Activated CD8-positive, alpha-beta T cell treated with anti-CD3 and anti-CD28 coated beads for 36 hours (primary cell): Measurements from ENCODE around the gene STPG4. TPM values are rescaled to one million over a fixed set of nuclear protein-coding genes. Genes with fewer than 3 reads are reported as not detected.

Experiments used
- ATAC-seq: fragments of 200-7000 bp; cut with Tn5 transposase; one replicate; pipeline ENCODE4 v1.10.0; 2021; ENCODE audit warnings: mild to moderate bottlenecking, moderate library complexity
- CTCF ChIA-PET: fragments of 350-600 bp; sonication (Branson Sonifier 250); formaldehyde crosslinking; loops from one replicate; lab custom pipeline; 2021; ENCODE audit warnings: antibody characterized with exemption; lab: Charles Lee
- POLR2A ChIA-PET: fragments of 350-600 bp; sonication (Branson Sonifier 250); formaldehyde crosslinking; loops from one replicate; lab custom pipeline; 2021; ENCODE audit warnings: antibody characterized with exemption; lab: Charles Lee
- DNase-seq: peaks from one replicate; pipeline ENCODE4 v3.0.0-alpha.2; 2020
- H3K27ac Mint-ChIP-seq: one replicate; pipeline ENCODE4 v1.8.0; 2021; ENCODE audit warnings: mild to moderate bottlenecking, mixed read lengths
- H3K27me3 Mint-ChIP-seq: one replicate; pipeline ENCODE4 v1.8.0; 2021; ENCODE audit warnings: mixed read lengths
- H3K36me3 Mint-ChIP-seq: one replicate; pipeline ENCODE4 v1.8.0; 2021; ENCODE audit warnings: low read depth, mixed read lengths
- H3K4me1 Mint-ChIP-seq: one replicate; pipeline ENCODE4 v1.8.0; 2021; ENCODE audit warnings: low read depth, mixed read lengths
- H3K4me3 Mint-ChIP-seq: one replicate; pipeline ENCODE4 v1.8.0; 2021; ENCODE audit warnings: mild to moderate bottlenecking, moderate library complexity, mixed read lengths
- H3K9me3 Mint-ChIP-seq: one replicate; pipeline ENCODE4 v1.8.0; 2021; ENCODE audit warnings: mixed read lengths
- CTCF ChIP-seq: fragments of 200-600 bp; IDR thresholded peaks from one replicate; pipeline ENCODE4 v1.8.0; 2022; ENCODE audit warnings: antibody characterized with exemption, mild to moderate bottlenecking
- intact Hi-C: fragments of 100-400 bp; cut with micrococcal nuclease; formaldehyde crosslinking; loops from one replicate; pipeline ENCODE4 v1.10.0; 2022
- total RNA-seq, 2 experiments: library from RNA; stranded (reverse); gene quantifications; one replicate each; pipeline ENCODE4 v1.2.3, GENCODE V29; 2021

Gene STPG4
- not detected for total RNA-seq

GRCh38 chr2:47155091-47155876 lies at the start of gene STPG4:
TSS of gene STPG4 (minus strand) at chr2:47155308. CDS start at chr2:47155251, 57 bp downstream.
- Mint-ChIP-seq H3K27ac (peak within 1 kb of the TSS; percentile 44), H3K4me3 (no peak within 1 kb of the TSS), H3K4me1 (peaks cover 13% of the 10 kb centered on the region), H3K36me3 (peaks cover 34% of the 10 kb centered on the region), H3K27me3 (no peaks in the 10 kb centered on the region), H3K9me3 (no peaks in the 10 kb centered on the region)
- CTCF ChIA-PET: no interaction called here
- intact Hi-C loops: no loop called here
- POLR2A ChIA-PET: interaction anchor here (0.5 to 1.3 kb wide), 3 partner anchors 14 to 183 kb away, joined by 3 to 6 read pairs (median 4); no protein-coding TSS in a partner anchor
- no peak for TF ChIP-seq CTCF
- ATAC-seq (peak; percentile 74), DNase-seq (peak; percentile 14)

GRCh38 chr2:47204691-47205090 lies 49.6 kb upstream of the STPG4 start:
- no peak for ATAC-seq
- POLR2A ChIA-PET: no interaction called here
- no peak overlapping the region for H3K27ac Mint-ChIP-seq
- DNase-seq: no peak
- intact Hi-C loops: no loop called here
- H3K9me3 Mint-ChIP-seq: no peaks in the 10 kb centered on the region
- H3K4me1 Mint-ChIP-seq: no peaks in the 10 kb centered on the region
- H3K27me3 Mint-ChIP-seq: no peaks in the 10 kb centered on the region
- no peak overlapping the region for H3K4me3 Mint-ChIP-seq
- no peak for TF ChIP-seq CTCF
- no peaks in the 10 kb centered on the region for H3K36me3 Mint-ChIP-seq
- CTCF ChIA-PET: no interaction called here

GRCh38 chr2:47203995-47204394 lies 48.9 kb upstream of the STPG4 start:
- POLR2A ChIA-PET: no interaction called here
- Mint-ChIP-seq H3K4me1 (no peaks in the 10 kb centered on the region), H3K9me3 (no peaks in the 10 kb centered on the region), H3K27ac (no peak overlapping the region), H3K27me3 (no peaks in the 10 kb centered on the region), H3K36me3 (no peaks in the 10 kb centered on the region), H3K4me3 (no peak overlapping the region)
- DNase-seq (no peak), ATAC-seq (no peak)
- CTCF ChIA-PET: no interaction called here
- TF ChIP-seq CTCF: no peak
- intact Hi-C loops: no loop called here

- POLR2A ChIA-PET: no interaction called here
- H3K4me1 Mint-ChIP-seq: no peaks in the 10 kb centered on the region
Observed at GRCh38 chr2:47201224-47201623, 46.1 kb upstream of the STPG4 start.

More at GRCh38 chr2:47201224-47201623, 46.1 kb upstream of the STPG4 start:
- CTCF ChIA-PET: no interaction called here
- DNase-seq (no peak), ATAC-seq (no peak)
- no peak for TF ChIP-seq CTCF
- no peaks in the 10 kb centered on the region for H3K9me3 Mint-ChIP-seq
- no peaks in the 10 kb centered on the region for H3K36me3 Mint-ChIP-seq
- intact Hi-C loops: no loop called here
- H3K27me3 Mint-ChIP-seq: peaks cover 2% of the 10 kb centered on the region
- no peak overlapping the region for H3K4me3 Mint-ChIP-seq
- H3K27ac Mint-ChIP-seq: no peak overlapping the region
